Erythroblast (primary cell): ENCODE data around the gene ATP1A2.

ENCODE experiments used
- GATA1 ChIP-seq: IDR thresholded peaks from 2 replicates; pipeline ENCODE4 v1.6.1; 2011; ENCODE audit warnings: low read depth, mild to moderate bottlenecking, control low read depth, low read length, moderate library complexity
- POLR2A ChIP-seq: IDR thresholded peaks from 2 replicates; pipeline ENCODE4 v1.6.1; 2011; ENCODE audit warnings: mild to moderate bottlenecking, low read length

GRCh38 chr1:160151303-160151702 is 35.7 kb downstream of the ATP1A2 start, which contains the start of gene ATP1A4:
- TF ChIP-seq POLR2A (no peak), GATA1 (no peak)
